H9 (cell line): ENCODE measurements around the gene CEP350. TPM values are rescaled to one million over a fixed set of nuclear protein-coding genes. Genes with fewer than 3 reads are reported as not detected.

Experiments
- DNase-seq: peaks from one replicate; pipeline ENCODE4 v3.0.0-alpha.2; 2017
- H2AFZ ChIP-seq: one replicate; pipeline ENCODE4 v1.6.1; 2013; ENCODE audit warnings: mild to moderate bottlenecking, low read length, control low read depth, moderate library complexity
- H2AK5ac ChIP-seq: 2 replicates; pipeline ENCODE4 v1.6.1; 2013; ENCODE audit warnings: low read length, control low read depth, mixed read lengths; ENCODE audit not compliant: insufficient read length
- H2BK120ac ChIP-seq: one replicate; pipeline ENCODE4 v1.6.1; 2013; ENCODE audit warnings: low read depth, mild to moderate bottlenecking, low read length, control low read depth, inconsistent platforms; ENCODE audit not compliant: poor library complexity, severe bottlenecking
- H2BK12ac ChIP-seq: 2 replicates; pipeline ENCODE4 v1.6.1; 2013; ENCODE audit warnings: low read length, control low read depth, mixed read lengths, low read depth; ENCODE audit not compliant: insufficient read length
- H2BK15ac ChIP-seq: 2 replicates; pipeline ENCODE4 v1.6.1; 2013; ENCODE audit warnings: low read depth, low read length, control low read depth
- H2BK20ac ChIP-seq: one replicate; pipeline ENCODE4 v1.6.1; 2013; ENCODE audit warnings: low read depth, mild to moderate bottlenecking, low read length, control low read depth, inconsistent platforms; ENCODE audit not compliant: poor library complexity, severe bottlenecking
- H2BK5ac ChIP-seq: 2 replicates; pipeline ENCODE4 v1.6.1; 2013; ENCODE audit warnings: low read length, control low read depth, mixed read lengths; ENCODE audit not compliant: insufficient read length
- H3K14ac ChIP-seq: 2 replicates; pipeline ENCODE4 v1.6.1; 2013; ENCODE audit warnings: low read length, control low read depth; ENCODE audit not compliant: insufficient read depth
- H3K18ac ChIP-seq: 2 replicates; pipeline ENCODE4 v1.6.1; 2013; ENCODE audit warnings: low read depth, mild to moderate bottlenecking, mixed read lengths, low read length, control low read depth; ENCODE audit not compliant: insufficient read length
- H3K23ac ChIP-seq: 2 replicates; pipeline ENCODE4 v1.6.1; 2013; ENCODE audit warnings: low read length, control low read depth, mixed read lengths, low read depth; ENCODE audit not compliant: insufficient read length
- H3K23me2 ChIP-seq: 2 replicates; pipeline ENCODE4 v1.6.1; 2013; ENCODE audit warnings: low read depth, mild to moderate bottlenecking, mixed read lengths, low read length, control low read depth; ENCODE audit not compliant: insufficient read length, poor library complexity, severe bottlenecking
- H3K27ac ChIP-seq: 2 replicates; pipeline ENCODE4 v1.5.1; 2013; ENCODE audit warnings: low read length, control low read depth, mixed read lengths, low read depth; ENCODE audit not compliant: insufficient read length
- H3K27me3 ChIP-seq: 2 replicates; pipeline ENCODE4 v1.6.1; 2013; ENCODE audit warnings: low read length, control low read depth, inconsistent platforms; ENCODE audit not compliant: insufficient read depth
- H3K4ac ChIP-seq: 2 replicates; pipeline ENCODE4 v1.6.1; 2013; ENCODE audit warnings: low read depth, mild to moderate bottlenecking, control low read depth, inconsistent platforms, low read length, moderate library complexity
- H3K4me1 ChIP-seq: 2 replicates; pipeline ENCODE4 v1.6.1; 2013; ENCODE audit warnings: low read length, control low read depth, inconsistent platforms; ENCODE audit not compliant: insufficient read depth
- H3K4me2 ChIP-seq: 2 replicates; pipeline ENCODE4 v1.6.1; 2013; ENCODE audit warnings: low read length, control low read depth, mixed read lengths; ENCODE audit not compliant: insufficient read length, insufficient read depth
- H3K56ac ChIP-seq: 2 replicates; pipeline ENCODE4 v1.6.1; 2013; ENCODE audit warnings: low read depth, mild to moderate bottlenecking, mixed read lengths, low read length, control low read depth; ENCODE audit not compliant: insufficient read length
- H3K79me1 ChIP-seq: 2 replicates; pipeline ENCODE4 v1.6.1; 2013; ENCODE audit warnings: low read depth, mild to moderate bottlenecking, moderate library complexity, low read length, control low read depth, inconsistent platforms; ENCODE audit not compliant: insufficient read depth, poor library complexity, severe bottlenecking
- H3K79me2 ChIP-seq: 2 replicates; pipeline ENCODE4 v1.6.1; 2013; ENCODE audit warnings: low read length, control low read depth, inconsistent platforms; ENCODE audit not compliant: insufficient read depth
- H3K9ac ChIP-seq: 2 replicates; pipeline ENCODE4 v1.6.1; 2013; ENCODE audit warnings: low read length, control low read depth, mixed read lengths; ENCODE audit not compliant: insufficient read length; ENCODE audit errors: extremely low read depth
- H3K9me3 ChIP-seq: one replicate; pipeline ENCODE4 v1.6.1; 2013; ENCODE audit warnings: low read depth, low read length, inconsistent platforms; ENCODE audit not compliant: control insufficient read depth
- H3T11ph ChIP-seq: one replicate; pipeline ENCODE4 v1.6.1; 2013; ENCODE audit warnings: mild to moderate bottlenecking, low read length, control low read depth, inconsistent platforms
- H4K20me1 ChIP-seq: one replicate; pipeline ENCODE4 v1.6.1; 2013; ENCODE audit not compliant: control insufficient read depth, insufficient read length, insufficient read depth
- H4K5ac ChIP-seq: 2 replicates; pipeline ENCODE4 v1.6.1; 2013; ENCODE audit warnings: low read depth, mild to moderate bottlenecking, mixed read lengths, low read length, control low read depth; ENCODE audit not compliant: insufficient read length
- H4K8ac ChIP-seq: replicated peaks from 2 replicates; pipeline ENCODE4 v1.6.1; 2013; ENCODE audit warnings: low read length, control low read depth, mixed read lengths, low read depth; ENCODE audit not compliant: insufficient read length
- H4K91ac ChIP-seq: 2 replicates; pipeline ENCODE4 v1.6.1; 2013; ENCODE audit warnings: low read depth, mild to moderate bottlenecking, moderate library complexity, mixed read lengths, low read length, control low read depth; ENCODE audit not compliant: insufficient read length
- H3K27ac Mint-ChIP-seq, 3 experiments: 2 replicates in 2 of 3; 3 replicates in 1 of 3; pipeline ENCODE4 v1.8.0; 2020 to 2021; ENCODE audit warnings: mixed read lengths in 3 of 3, mild to moderate bottlenecking in 1 of 3, moderate library complexity in 1 of 3
- H3K27me3 Mint-ChIP-seq: 2 replicates; pipeline ENCODE4 v1.8.0; 2021; ENCODE audit warnings: low read depth, mild to moderate bottlenecking, moderate library complexity, mixed read lengths
- H3K36me3 Mint-ChIP-seq, 3 experiments: 2 replicates in 2 of 3; 3 replicates in 1 of 3; pipeline ENCODE4 v1.8.0; 2020 to 2021; ENCODE audit warnings: low read depth in 3 of 3, mixed read lengths in 3 of 3; ENCODE audit not compliant: insufficient read depth in 1 of 3
- H3K4me1 Mint-ChIP-seq, 2 experiments: 2 replicates each; pipeline ENCODE4 v1.8.0; 2020; ENCODE audit warnings: mixed read lengths in 2 of 2
- H3K4me3 Mint-ChIP-seq, 2 experiments: 2 replicates in 1 of 2; 3 replicates in 1 of 2; pipeline ENCODE4 v1.8.0; 2020 to 2021; ENCODE audit warnings: mild to moderate bottlenecking in 2 of 2, mixed read lengths in 2 of 2, moderate library complexity in 1 of 2
- H3K9me3 Mint-ChIP-seq, 2 experiments: 2 replicates in 1 of 2; 3 replicates in 1 of 2; pipeline ENCODE4 v1.8.0; 2020; ENCODE audit warnings: mild to moderate bottlenecking in 2 of 2, mixed read lengths in 2 of 2, moderate library complexity in 1 of 2
- CTCF ChIP-seq: fragments of 200-600 bp; sonication (generic); conservative IDR thresholded peaks from 3 replicates; pipeline ENCODE4 v1.8.0; 2021; ENCODE audit warnings: antibody characterized with exemption, mild to moderate bottlenecking
- WGBS: extraction: QIAGEN DNeasy Blood & Tissue Kit; methylation state at CpG from one replicate; pipeline ENCODE4 v1.1.7; 2013; ENCODE audit warnings: missing lambda C conversion rate, low lambda C conversion rate, mixed read lengths; ENCODE audit not compliant: insufficient read length; ENCODE audit errors: extremely low coverage; 5-methylcytosine and 5-hydroxymethylcytosine counted together
- total RNA-seq: library from RNA; stranded (reverse); gene quantifications from 2 replicates; pipeline ENCODE4 v1.2.1, GENCODE V29; 2021

CEP350 gene
- total RNA-seq, 1 experiment from 2014 or later = 39.2 TPM

GRCh38 chr1:180143359-180143758 lies 188.7 kb downstream of the CEP350 start:
- no peaks in the 10 kb centered on the region for H3K79me1 ChIP-seq
- Mint-ChIP-seq H3K9me3 (no peaks in the 10 kb centered on the region), H3K4me3 (no peak overlapping the region), H3K27ac (no peak overlapping the region), H3K27me3 (peaks cover 2% of the 10 kb centered on the region; the same call in 1 of the 2 replicates), H3K36me3 (no peaks in the 10 kb centered on the region), H3K4me1 (no peaks in the 10 kb centered on the region)
- no peaks in the 10 kb centered on the region for H3K79me2 ChIP-seq
- no peak overlapping the region for H4K8ac ChIP-seq
- no peak overlapping the region for H3K9ac ChIP-seq
- H3K23ac ChIP-seq = no peak overlapping the region
- no peak overlapping the region for H2BK5ac ChIP-seq
- no peak overlapping the region for H3K27ac ChIP-seq
- H3K4ac ChIP-seq = no peak overlapping the region
- H3T11ph ChIP-seq = no peak overlapping the region
- no peaks in the 10 kb centered on the region; the same call in 1 of the 2 replicates for H3K27me3 ChIP-seq
- WGBS = no CpG with 5 or more reads among the region's 3 CpGs
- H2AK5ac ChIP-seq = no peak overlapping the region
- no peaks in the 10 kb centered on the region for H3K23me2 ChIP-seq
- H4K5ac ChIP-seq = no peak overlapping the region
- no peak overlapping the region for H4K91ac ChIP-seq
- H3K56ac ChIP-seq = no peak overlapping the region
- H2BK20ac ChIP-seq = no peak overlapping the region
- H3K4me2 ChIP-seq = no peak overlapping the region
- H3K18ac ChIP-seq = no peak overlapping the region
- TF ChIP-seq CTCF = no peak
- no peak overlapping the region for H2BK12ac ChIP-seq
- DNase-seq = no peak
- no peaks in the 10 kb centered on the region for H3K4me1 ChIP-seq
- H3K14ac ChIP-seq = no peak overlapping the region
- no peak overlapping the region for H2BK120ac ChIP-seq
- H2AFZ ChIP-seq = no peak overlapping the region
- no peaks in the 10 kb centered on the region for H3K9me3 ChIP-seq
- H4K20me1 ChIP-seq = no peaks in the 10 kb centered on the region
- no peak overlapping the region for H2BK15ac ChIP-seq
